A549 treated with CORT108297 at 1 μM for 4 hours (cell line): ENCODE data around the gene NDUFAF3. TPM values are rescaled to one million over a fixed set of nuclear protein-coding genes. Genes with fewer than 3 reads are reported as not detected.

Source experiments
- total RNA-seq: library from RNA; stranded (reverse); fragments of 200-300 nt; extraction: Qiagen RNA extraction; gene quantifications from 5 replicates; pipeline ENCODE4 v1.2.3, GENCODE V29; 2022

The NDUFAF3 gene
- total RNA-seq = 55.1 to 94.9 TPM (median 94.0 TPM) in 5 replicates

GRCh38 chr3:49021813-49022687 is at the start of gene NDUFAF3:
NDUFAF3 (plus strand) TSS chr3:49022121; CDS start chr3:49022145, 24 bp downstream.

GRCh38 chr3:48989796-48990635 is 31.9 kb upstream of the NDUFAF3 start, which contains the start of gene P4HTM:
P4HTM (plus strand) TSS chr3:48990241; CDS start chr3:48990257, 16 bp downstream.

GRCh38 chr3:49007068-49007770 is 14.7 kb upstream of the NDUFAF3 start, which contains the start of gene WDR6:
WDR6 (plus strand) TSS chr3:49007391; CDS start chr3:49007432, 41 bp downstream.

GRCh38 chr3:49017971-49018706 is 3.8 kb upstream of the NDUFAF3 start, which contains the start of gene DALRD3:
DALRD3 (minus strand) TSS chr3:49018580; CDS start chr3:49018564, 16 bp downstream.

GRCh38 chr3:49028673-49029562 is 7.0 kb downstream of the NDUFAF3 start, which contains the start of gene IMPDH2:
IMPDH2 (minus strand) TSS chr3:49029398; CDS start chr3:49029350, 48 bp downstream.

Other genes starting within 250 kb of the NDUFAF3 start
- 14.5 to 18.7 TPM (median 17.4 TPM) in 5 replicates for gene PRKAR2A, start 174.2 kb upstream of the NDUFAF3 start, total RNA-seq
- gene SLC25A20, start 123.2 kb upstream of the NDUFAF3 start, total RNA-seq = 10.5 to 12.0 TPM (median 11.2 TPM) in 5 replicates
- gene ARIH2, start 103.3 kb upstream of the NDUFAF3 start, total RNA-seq = 56.2 to 63.6 TPM (median 57.0 TPM) in 5 replicates
- gene P4HTM, start 31.9 kb upstream of the NDUFAF3 start, total RNA-seq = 12.4 to 21.3 TPM (median 19.6 TPM) in 5 replicates
- gene WDR6, start 14.7 kb upstream of the NDUFAF3 start, total RNA-seq = 60.5 to 79.4 TPM (median 74.0 TPM) in 5 replicates
- 18.4 to 26.9 TPM (median 25.6 TPM) in 5 replicates for gene DALRD3, start 3.5 kb upstream of the NDUFAF3 start, total RNA-seq
- gene IMPDH2, start 7.3 kb downstream of the NDUFAF3 start, total RNA-seq = 152 to 164 TPM (median 157 TPM) in 5 replicates
- gene QRICH1, start 72.0 kb downstream of the NDUFAF3 start, total RNA-seq = 37.2 to 41.5 TPM (median 37.6 TPM) in 5 replicates
- 123 to 155 TPM (median 147 TPM) in 5 replicates for gene QARS1, start 82.6 kb downstream of the NDUFAF3 start, total RNA-seq
- gene USP19, start 98.7 kb downstream of the NDUFAF3 start, total RNA-seq = 18.7 to 26.6 TPM (median 25.1 TPM) in 5 replicates
- 80.0 to 111 TPM (median 107 TPM) in 5 replicates for gene LAMB2, start 110.9 kb downstream of the NDUFAF3 start, total RNA-seq
- 12.1 to 15.3 TPM (median 14.5 TPM) in 5 replicates for gene CCDC71, start 144.2 kb downstream of the NDUFAF3 start, total RNA-seq
- gene KLHDC8B, start 149.5 kb downstream of the NDUFAF3 start, total RNA-seq = 4.3 to 6.4 TPM (median 5.5 TPM) in 5 replicates